ENCODE measurements around the gene CETN1.

CETN1 gene

GRCh38 chr18:580154-580553 lies at the start of gene CETN1:
CETN1 (plus strand) TSS chr18:580380; CDS start chr18:580409, 29 bp downstream.
- no peak for DNase-seq (ENCODE audit: low read depth)
- no peak for TF ChIP-seq POLR2A (IDR thresholded peaks at IDR 0.05; ENCODE audit: extremely low read depth, insufficient read length)
- TF ChIP-seq CTCF (IDR thresholded peaks at IDR 0.05; ENCODE audit: low read depth, low read length) = no peak
- TF ChIP-seq MAX (IDR thresholded peaks at IDR 0.05; ENCODE audit: low read depth, low read length) = no peak
- no peak for TF ChIP-seq MYC (IDR thresholded peaks at IDR 0.05; ENCODE audit: low read depth, low read length)
- no peak within 1 kb of the TSS for H3K4me3 ChIP-seq (ENCODE audit: low read depth, low read length)

- DNase-seq (ENCODE audit: low read depth) = no peak
- TF ChIP-seq CTCF (IDR thresholded peaks at IDR 0.05; ENCODE audit: low read depth, low read length) = no peak
- H3K4me3 ChIP-seq (ENCODE audit: low read depth, low read length) = no peak overlapping the region
Observed at GRCh38 chr18:532018-532417, 48.2 kb upstream of the CETN1 start.

GRCh38 chr18:532632-533031 lies 47.5 kb upstream of the CETN1 start:
- TF ChIP-seq CTCF (IDR thresholded peaks at IDR 0.05; ENCODE audit: low read depth, low read length) = no peak
- TF ChIP-seq POLR2A (IDR thresholded peaks at IDR 0.05; ENCODE audit: extremely low read depth, insufficient read length) = no peak
- TF ChIP-seq MAX (IDR thresholded peaks at IDR 0.05; ENCODE audit: low read depth, low read length) = no peak
- no peak for TF ChIP-seq MYC (IDR thresholded peaks at IDR 0.05; ENCODE audit: low read depth, low read length)

GRCh38 chr18:533995-534601 lies 46.1 kb upstream of the CETN1 start:
- no peak for DNase-seq (ENCODE audit: low read depth)
- no peak for TF ChIP-seq CTCF (IDR thresholded peaks at IDR 0.05; ENCODE audit: low read depth, low read length)
- TF ChIP-seq MAX (IDR thresholded peaks at IDR 0.05; ENCODE audit: low read depth, low read length) = no peak
- no peak for TF ChIP-seq POLR2A (IDR thresholded peaks at IDR 0.05; ENCODE audit: extremely low read depth, insufficient read length)
- no peak for TF ChIP-seq MYC (IDR thresholded peaks at IDR 0.05; ENCODE audit: low read depth, low read length)
- H3K4me3 ChIP-seq (ENCODE audit: low read depth, low read length) = no peak overlapping the region

More at GRCh38 chr18:532632-533031, 47.5 kb upstream of the CETN1 start:
- no peak overlapping the region for H3K4me3 ChIP-seq (ENCODE audit: low read depth, low read length)
- no peak for DNase-seq (ENCODE audit: low read depth)

GRCh38 chr18:543447-544078 lies 36.6 kb upstream of the CETN1 start:
- no peak overlapping the region for H3K4me3 ChIP-seq (ENCODE audit: low read depth, low read length)
- TF ChIP-seq MYC (IDR thresholded peaks at IDR 0.05; ENCODE audit: low read depth, low read length) = no peak
- TF ChIP-seq POLR2A (IDR thresholded peaks at IDR 0.05; ENCODE audit: extremely low read depth, insufficient read length) = no peak
- no peak for TF ChIP-seq CTCF (IDR thresholded peaks at IDR 0.05; ENCODE audit: low read depth, low read length)
- no peak for TF ChIP-seq MAX (IDR thresholded peaks at IDR 0.05; ENCODE audit: low read depth, low read length)
- no peak for DNase-seq (ENCODE audit: low read depth)
